Tibial artery (tissue), 4 donors: ENCODE results near the gene CD300H.
A peak's percentile ranks its signal among the peaks of the same experiment; 100 is the strongest.

Source experiments
- DNase-seq, 2 donors: peaks; one replicate each; pipeline ENCODE4 v3.0.0-alpha.2; 2019
- H3K27ac ChIP-seq, 2 donors: fragments of 200-600 bp; sonication (generic) in 1 of 2; 1 replicate in 1 of 2; 2 replicates in 1 of 2; pipeline ENCODE4 v1.5.1; 2018 to 2019; ENCODE audit warnings: mild to moderate bottlenecking in 1 of 2
- H3K27me3 ChIP-seq, 2 donors: fragments of 200-600 bp; sonication (generic) in 1 of 2; one replicate each; pipeline versions ENCODE4 v1.5.1 to v1.6.0; 2016 to 2019
- H3K36me3 ChIP-seq, 3 donors: fragments of 200-600 bp; sonication (generic) in 2 of 3; one replicate each; pipeline ENCODE4 v1.5.1; 2016 to 2019; ENCODE audit warnings: mild to moderate bottlenecking in 2 of 3
- H3K4me1 ChIP-seq, 4 donors: fragments of 200-600 bp; sonication (generic) in 2 of 4; 1 replicate in 3 of 4; 2 replicates in 1 of 4; pipeline ENCODE4 v1.5.1; 2016 to 2019
- H3K4me3 ChIP-seq, 2 donors: fragments of 200-600 bp; sonication (generic) in 1 of 2; 1 replicate in 1 of 2; 2 replicates in 1 of 2; pipeline ENCODE4 v1.5.1; 2018 to 2019; ENCODE audit warnings: mild to moderate bottlenecking in 2 of 2
- H3K9me3 ChIP-seq, 3 donors: fragments of 200-600 bp; sonication (generic) in 1 of 3; one replicate each; pipeline ENCODE4 v1.5.1; 2016 to 2019
- intact Hi-C: fragments of 100-400 bp; cut with DNase I; formaldehyde crosslinking; loops from one replicate; pipeline ENCODE4 v1.15.0; 2023; ENCODE audit warnings: low total_unique reads
- TF ChIP-seq, protein P1 (sequence below), 2 experiments: fragments of 200-600 bp in 1 of 2; fragments of 450-650 bp in 1 of 2; IDR thresholded peaks; one replicate each; pipeline ENCODE4 v1.5.1; 2017 to 2019; ENCODE audit warnings: antibody characterized with exemption in 2 of 2, mild to moderate bottlenecking in 1 of 2, moderate library complexity in 1 of 2

The CD300H gene

DNA sequence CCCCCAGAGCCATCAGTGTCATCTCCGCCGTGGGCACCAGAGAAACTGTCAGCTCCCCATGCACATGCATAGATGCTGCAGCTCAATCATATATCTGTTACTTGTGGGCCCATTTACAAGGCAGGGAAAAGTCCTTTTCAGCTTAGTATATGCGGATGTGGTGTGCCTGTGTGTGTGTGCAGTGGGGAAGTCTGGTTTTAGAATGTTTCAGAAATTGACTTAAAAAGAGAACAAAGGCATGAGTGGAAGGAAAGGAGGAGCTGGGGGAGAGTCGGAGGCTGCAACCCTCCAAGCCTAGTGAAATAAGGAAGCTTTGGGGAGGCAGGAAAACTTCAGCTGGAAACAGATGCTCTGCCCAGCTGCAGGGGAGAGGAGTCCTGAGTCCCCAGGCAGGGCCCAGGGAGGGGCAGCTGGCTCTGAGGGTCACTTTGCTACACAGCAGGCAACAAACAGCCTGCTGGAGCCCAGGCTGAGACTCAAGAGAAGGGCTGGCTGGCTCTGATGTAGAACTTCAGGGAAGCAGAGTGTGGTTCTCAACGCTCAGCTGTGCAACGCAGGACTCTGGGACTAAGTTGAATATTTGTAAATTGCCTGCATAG, 35.8 kb upstream of the CD300H start:
- no peak for DNase-seq
- Histone ChIP-seq H3K27ac (no peak overlapping the region), H3K27me3 (peaks cover 0 to 18% of the 10 kb centered on the region in 2 donors), H3K4me1 (peaks cover 0 to 12% (median 6%) of the 10 kb centered on the region in 4 donors), H3K4me3 (no peak overlapping the region), H3K36me3 (no peaks in the 10 kb centered on the region), H3K9me3 (no peaks in the 10 kb centered on the region)
- intact Hi-C loops = no loop called here
- TF ChIP-seq, protein P1, sequence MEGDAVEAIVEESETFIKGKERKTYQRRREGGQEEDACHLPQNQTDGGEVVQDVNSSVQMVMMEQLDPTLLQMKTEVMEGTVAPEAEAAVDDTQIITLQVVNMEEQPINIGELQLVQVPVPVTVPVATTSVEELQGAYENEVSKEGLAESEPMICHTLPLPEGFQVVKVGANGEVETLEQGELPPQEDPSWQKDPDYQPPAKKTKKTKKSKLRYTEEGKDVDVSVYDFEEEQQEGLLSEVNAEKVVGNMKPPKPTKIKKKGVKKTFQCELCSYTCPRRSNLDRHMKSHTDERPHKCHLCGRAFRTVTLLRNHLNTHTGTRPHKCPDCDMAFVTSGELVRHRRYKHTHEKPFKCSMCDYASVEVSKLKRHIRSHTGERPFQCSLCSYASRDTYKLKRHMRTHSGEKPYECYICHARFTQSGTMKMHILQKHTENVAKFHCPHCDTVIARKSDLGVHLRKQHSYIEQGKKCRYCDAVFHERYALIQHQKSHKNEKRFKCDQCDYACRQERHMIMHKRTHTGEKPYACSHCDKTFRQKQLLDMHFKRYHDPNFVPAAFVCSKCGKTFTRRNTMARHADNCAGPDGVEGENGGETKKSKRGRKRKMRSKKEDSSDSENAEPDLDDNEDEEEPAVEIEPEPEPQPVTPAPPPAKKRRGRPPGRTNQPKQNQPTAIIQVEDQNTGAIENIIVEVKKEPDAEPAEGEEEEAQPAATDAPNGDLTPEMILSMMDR (IDR thresholded peaks at IDR 0.05) = no peak

DNA sequence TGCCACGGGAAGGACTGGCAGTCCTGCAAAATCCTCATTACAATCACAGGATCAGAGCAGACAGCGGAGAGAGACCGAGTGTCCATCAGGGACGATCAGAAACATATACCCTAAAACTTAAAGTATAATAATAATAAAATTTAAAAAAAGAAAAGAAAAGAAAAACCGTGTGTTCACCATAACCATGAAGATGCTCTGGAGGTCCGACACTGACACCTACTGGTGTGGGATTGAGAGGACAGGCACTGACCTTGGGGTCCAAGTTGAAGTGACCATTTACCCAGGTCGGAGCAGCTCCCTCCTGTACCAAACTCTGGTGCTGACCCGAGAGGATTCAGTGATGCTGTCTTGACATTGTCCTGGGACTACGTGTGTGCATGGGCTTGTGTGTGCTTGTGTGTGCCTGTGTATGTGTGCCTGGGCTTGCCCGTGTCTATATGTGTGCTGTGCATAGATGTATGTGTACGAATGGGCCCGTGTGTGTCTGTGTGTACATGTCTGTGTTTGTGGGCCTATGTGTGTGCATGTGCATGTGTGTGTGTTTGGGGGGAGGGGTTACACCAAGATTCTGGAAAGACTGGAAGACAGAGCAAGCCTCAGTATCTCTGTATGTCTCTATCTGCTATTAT, 34.7 kb upstream of the CD300H start:
- Histone ChIP-seq H3K27ac (no peak overlapping the region), H3K27me3 (peaks cover 0 to 18% of the 10 kb centered on the region in 2 donors), H3K4me3 (no peak overlapping the region), H3K9me3 (no peaks in the 10 kb centered on the region), H3K4me1 (peaks cover 0 to 12% (median 6%) of the 10 kb centered on the region in 4 donors), H3K36me3 (no peaks in the 10 kb centered on the region)
- TF ChIP-seq, protein P1 (IDR thresholded peaks at IDR 0.05) = peak; percentile 13 to 24
- intact Hi-C loops = no loop called here
- no peak for DNase-seq

DNA sequence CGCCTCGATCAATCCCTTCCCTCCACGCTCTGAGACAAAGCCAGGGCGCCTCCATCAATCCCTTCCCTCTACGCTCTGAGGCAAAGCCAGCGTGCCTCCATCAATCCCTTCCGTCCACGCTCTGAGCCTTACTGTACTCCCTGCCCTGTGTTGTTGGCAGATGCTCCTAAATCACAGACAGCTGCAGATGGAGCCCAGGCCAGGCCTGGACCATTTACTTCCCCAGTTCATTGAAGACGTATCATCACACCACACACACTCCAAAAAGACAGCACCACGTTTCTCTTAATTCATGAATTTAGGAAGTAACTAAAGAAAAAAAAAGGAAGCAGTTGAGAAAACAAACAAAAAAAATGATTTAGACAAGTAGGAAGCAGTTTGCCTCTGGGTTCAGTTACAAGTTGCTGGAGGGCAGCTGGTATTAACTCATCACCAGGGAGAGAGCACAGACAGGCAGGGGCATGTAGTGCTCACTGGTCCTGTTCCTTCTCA, 32.2 kb upstream of the CD300H start:
- Histone ChIP-seq H3K4me1 (no peaks in the 10 kb centered on the region), H3K36me3 (no peaks in the 10 kb centered on the region), H3K9me3 (no peaks in the 10 kb centered on the region), H3K27ac (no peak overlapping the region), H3K27me3 (peaks cover 0 to 18% of the 10 kb centered on the region in 2 donors), H3K4me3 (no peak overlapping the region)
- peak; percentile 50 to 62 for DNase-seq
- intact Hi-C loops = no loop called here
- TF ChIP-seq, protein P1 (IDR thresholded peaks at IDR 0.05) = no peak

DNA sequence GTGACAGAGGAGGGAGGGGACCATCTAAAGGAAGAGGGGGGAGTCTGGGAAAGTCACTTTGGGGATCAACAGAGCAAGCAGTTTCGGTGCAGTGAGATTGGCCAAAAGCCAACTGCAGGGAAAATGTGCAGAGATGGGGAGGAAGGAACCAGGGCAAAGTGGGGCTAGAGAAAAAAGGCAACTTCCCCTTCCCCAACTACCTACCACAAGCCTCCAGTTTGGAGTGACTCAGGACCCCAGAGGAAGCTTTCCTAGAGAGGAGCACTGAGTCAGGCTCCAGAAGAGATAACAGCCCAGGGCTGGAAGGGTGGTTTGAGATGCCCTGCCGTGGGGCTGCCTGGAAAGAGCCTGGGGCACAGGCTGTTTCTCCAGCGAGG, 31.7 kb upstream of the CD300H start:
- Histone ChIP-seq H3K4me3 (no peak overlapping the region), H3K36me3 (no peaks in the 10 kb centered on the region), H3K27ac (no peak overlapping the region), H3K27me3 (peaks cover 0 to 18% of the 10 kb centered on the region in 2 donors), H3K9me3 (no peaks in the 10 kb centered on the region), H3K4me1 (no peaks in the 10 kb centered on the region)
- TF ChIP-seq, protein P1 (IDR thresholded peaks at IDR 0.05) = no peak
- peak in 1 of 2 donors; percentile 60 for DNase-seq
- intact Hi-C loops = no loop called here

DNA sequence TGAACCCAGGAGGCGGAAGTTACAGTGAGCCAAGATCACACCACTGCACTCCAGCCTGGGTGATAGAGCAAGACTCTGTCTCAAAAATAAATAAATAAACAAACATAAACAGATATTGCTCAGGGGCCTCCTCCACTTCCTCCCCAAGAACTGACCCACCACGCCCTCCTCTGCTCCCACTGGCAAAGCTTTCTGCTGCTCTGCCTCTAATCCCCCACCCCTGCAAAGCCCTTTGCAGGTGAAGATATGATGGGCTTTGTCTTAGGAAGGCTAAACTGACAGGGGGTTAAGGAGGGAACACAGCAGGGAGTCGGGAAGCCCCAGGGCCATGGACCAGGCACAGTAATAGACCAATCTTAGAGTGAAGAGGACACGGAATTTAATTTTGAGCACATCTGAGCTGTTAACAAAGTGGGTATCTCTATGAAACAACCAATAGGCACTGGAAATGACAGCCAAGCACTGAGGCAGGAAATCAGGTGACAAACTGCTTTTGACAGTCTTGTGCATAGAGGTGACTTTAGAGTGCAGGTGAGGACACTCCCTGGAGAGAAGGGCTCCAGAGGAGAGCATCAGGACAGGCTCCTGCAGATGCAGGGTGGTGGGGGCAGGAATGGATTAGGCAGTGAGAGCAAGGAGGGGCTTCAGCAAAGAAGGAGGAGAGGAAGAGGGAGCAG, 31.2 kb upstream of the CD300H start:
- H3K36me3 ChIP-seq = no peaks in the 10 kb centered on the region
- H3K9me3 ChIP-seq = no peaks in the 10 kb centered on the region
- TF ChIP-seq, protein P1 (IDR thresholded peaks at IDR 0.05) = no peak
- intact Hi-C loops = no loop called here
- no peak overlapping the region for H3K4me3 ChIP-seq
- no peak overlapping the region for H3K27ac ChIP-seq
- no peaks in the 10 kb centered on the region for H3K4me1 ChIP-seq
- no peak for DNase-seq
- peaks cover 0 to 18% of the 10 kb centered on the region in 2 donors for H3K27me3 ChIP-seq
